Glutamatergic neuron (in vitro differentiated cells): Measurements from ENCODE around the gene SLC1A4. TPM values are rescaled to one million over a fixed set of nuclear protein-coding genes. Genes with fewer than 3 reads are reported as not detected.
"Not testable (repeated sequence)": the region's sequence is repeated elsewhere in the genome, so short reads cannot be mapped to it uniquely, and the experiment has no call there.

Experiments used
- DNase-seq: peaks from one replicate; pipeline ENCODE4 v3.0.0; 2022
- H3K27ac Mint-ChIP-seq: one replicate; pipeline ENCODE4 v1.8.0; 2020; ENCODE audit warnings: mild to moderate bottlenecking, mixed read lengths, inconsistent platforms; ENCODE audit not compliant: unreplicated experiment
- H3K27me3 Mint-ChIP-seq: one replicate; pipeline ENCODE4 v1.8.0; 2020; ENCODE audit warnings: mild to moderate bottlenecking, moderate library complexity, mixed read lengths, inconsistent platforms; ENCODE audit not compliant: unreplicated experiment
- H3K36me3 Mint-ChIP-seq: one replicate; pipeline ENCODE4 v1.8.0; 2020; ENCODE audit warnings: mild to moderate bottlenecking, mixed read lengths, inconsistent platforms; ENCODE audit not compliant: unreplicated experiment
- H3K4me1 Mint-ChIP-seq: one replicate; pipeline ENCODE4 v1.8.0; 2020; ENCODE audit warnings: mild to moderate bottlenecking, low read depth, mixed read lengths, inconsistent platforms; ENCODE audit not compliant: unreplicated experiment
- H3K4me3 Mint-ChIP-seq: one replicate; pipeline ENCODE4 v1.8.0; 2020; ENCODE audit warnings: mild to moderate bottlenecking, mixed read lengths, inconsistent platforms; ENCODE audit not compliant: unreplicated experiment
- H3K9me3 Mint-ChIP-seq: one replicate; pipeline ENCODE4 v1.8.0; 2020; ENCODE audit warnings: mild to moderate bottlenecking, moderate library complexity, mixed read lengths, inconsistent platforms; ENCODE audit not compliant: unreplicated experiment
- total RNA-seq: library from RNA; stranded (reverse); fragmentation: NEBNext Ultra II Directional; extraction: Animal tissue kit (Norgen Biotek cat#: 25700); gene quantifications from one replicate; pipeline ENCODE4 v1.2.1, GENCODE V29; 2021; ENCODE audit not compliant: unreplicated experiment
- TF ChIP-seq, protein P1 (sequence below): fragments of 200-600 bp; sonication (generic); IDR thresholded peaks from one replicate; pipeline ENCODE4 v1.5.0; 2021; ENCODE audit not compliant: partially characterized antibody, unreplicated experiment

SLC1A4 gene
- total RNA-seq, 1 donor from 2014 or later = 27.9 TPM

DNA sequence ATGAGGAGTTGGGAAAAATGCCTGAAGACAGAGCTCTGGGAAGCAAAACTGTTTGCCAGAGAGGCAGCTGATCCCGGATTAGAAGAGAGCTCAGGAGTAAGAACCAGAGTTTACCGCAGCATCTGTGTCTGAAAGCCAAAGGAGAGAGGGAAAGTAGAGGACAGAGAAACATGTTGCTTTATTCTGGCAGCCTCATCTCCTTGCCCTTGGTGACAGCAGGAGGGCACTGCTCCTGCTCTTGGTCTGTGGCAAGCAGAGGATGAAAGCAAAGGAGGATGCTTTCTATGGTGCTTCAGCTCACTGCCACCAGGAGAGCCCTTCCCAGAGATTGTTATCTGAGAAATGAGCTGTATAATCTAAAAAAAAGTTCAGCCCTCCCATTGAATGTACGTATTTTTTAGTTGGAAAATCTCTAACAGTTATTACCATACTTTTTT is 7.7 kb downstream of the SLC1A4 start:
- Mint-ChIP-seq H3K36me3 (no peaks in the 10 kb centered on the region), H3K4me3 (no peak overlapping the region), H3K27me3 (peaks cover 5% of the 10 kb centered on the region), H3K4me1 (no peaks in the 10 kb centered on the region), H3K9me3 (no peaks in the 10 kb centered on the region), H3K27ac (no peak overlapping the region)
- DNase-seq = no peak
- TF ChIP-seq, protein P1, sequence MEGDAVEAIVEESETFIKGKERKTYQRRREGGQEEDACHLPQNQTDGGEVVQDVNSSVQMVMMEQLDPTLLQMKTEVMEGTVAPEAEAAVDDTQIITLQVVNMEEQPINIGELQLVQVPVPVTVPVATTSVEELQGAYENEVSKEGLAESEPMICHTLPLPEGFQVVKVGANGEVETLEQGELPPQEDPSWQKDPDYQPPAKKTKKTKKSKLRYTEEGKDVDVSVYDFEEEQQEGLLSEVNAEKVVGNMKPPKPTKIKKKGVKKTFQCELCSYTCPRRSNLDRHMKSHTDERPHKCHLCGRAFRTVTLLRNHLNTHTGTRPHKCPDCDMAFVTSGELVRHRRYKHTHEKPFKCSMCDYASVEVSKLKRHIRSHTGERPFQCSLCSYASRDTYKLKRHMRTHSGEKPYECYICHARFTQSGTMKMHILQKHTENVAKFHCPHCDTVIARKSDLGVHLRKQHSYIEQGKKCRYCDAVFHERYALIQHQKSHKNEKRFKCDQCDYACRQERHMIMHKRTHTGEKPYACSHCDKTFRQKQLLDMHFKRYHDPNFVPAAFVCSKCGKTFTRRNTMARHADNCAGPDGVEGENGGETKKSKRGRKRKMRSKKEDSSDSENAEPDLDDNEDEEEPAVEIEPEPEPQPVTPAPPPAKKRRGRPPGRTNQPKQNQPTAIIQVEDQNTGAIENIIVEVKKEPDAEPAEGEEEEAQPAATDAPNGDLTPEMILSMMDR = no peak

DNA sequence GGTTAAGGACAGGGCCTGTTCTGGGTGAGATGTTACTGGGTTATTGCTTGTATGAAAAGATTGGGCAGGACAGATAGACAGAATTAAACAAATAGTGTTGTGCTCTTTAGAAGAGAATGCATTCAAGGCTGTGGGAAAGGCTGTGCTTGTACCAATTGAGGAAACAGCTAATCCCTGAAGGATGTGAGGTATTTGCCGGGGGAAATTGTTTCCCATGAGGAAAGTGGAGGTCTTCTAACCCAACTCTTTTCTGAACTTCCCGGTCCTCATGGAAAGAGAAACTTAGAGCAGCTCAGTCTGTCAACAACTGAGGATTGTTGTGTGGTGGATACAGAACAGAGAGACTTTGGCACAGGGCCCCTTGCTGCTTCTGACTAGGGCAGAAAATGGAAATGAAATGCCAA is 9.5 kb downstream of the SLC1A4 start:
- Mint-ChIP-seq H3K27ac (no peak overlapping the region), H3K36me3 (no peaks in the 10 kb centered on the region), H3K27me3 (no peaks in the 10 kb centered on the region), H3K9me3 (no peaks in the 10 kb centered on the region), H3K4me1 (no peaks in the 10 kb centered on the region), H3K4me3 (no peak overlapping the region)
- TF ChIP-seq, protein P1 = no peak
- no peak for DNase-seq

DNA sequence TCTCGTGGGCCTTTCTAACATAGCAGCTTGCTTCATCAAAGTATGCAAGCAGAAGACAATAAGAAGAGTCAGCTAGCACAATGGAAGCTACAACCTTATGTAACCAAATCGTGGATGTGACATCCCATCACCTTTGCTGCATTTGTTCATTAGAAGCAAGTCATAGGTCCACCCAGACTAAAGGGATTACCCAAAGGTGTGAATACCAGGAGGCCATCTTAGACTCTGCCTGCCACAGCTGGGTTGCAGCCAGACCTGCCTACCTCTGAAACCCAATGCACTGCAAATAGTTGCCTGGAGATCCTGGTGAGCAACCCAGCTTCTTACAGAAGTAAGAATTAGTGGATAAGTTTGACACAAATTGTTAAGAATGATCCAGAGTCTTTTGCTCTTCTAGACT is 10.6 kb downstream of the SLC1A4 start:
- TF ChIP-seq, protein P1 = no peak
- DNase-seq = no peak
- Mint-ChIP-seq H3K4me1 (no peaks in the 10 kb centered on the region), H3K36me3 (no peaks in the 10 kb centered on the region), H3K9me3 (no peaks in the 10 kb centered on the region), H3K27me3 (no peaks in the 10 kb centered on the region), H3K27ac (no peak overlapping the region), H3K4me3 (no peak overlapping the region)

DNA sequence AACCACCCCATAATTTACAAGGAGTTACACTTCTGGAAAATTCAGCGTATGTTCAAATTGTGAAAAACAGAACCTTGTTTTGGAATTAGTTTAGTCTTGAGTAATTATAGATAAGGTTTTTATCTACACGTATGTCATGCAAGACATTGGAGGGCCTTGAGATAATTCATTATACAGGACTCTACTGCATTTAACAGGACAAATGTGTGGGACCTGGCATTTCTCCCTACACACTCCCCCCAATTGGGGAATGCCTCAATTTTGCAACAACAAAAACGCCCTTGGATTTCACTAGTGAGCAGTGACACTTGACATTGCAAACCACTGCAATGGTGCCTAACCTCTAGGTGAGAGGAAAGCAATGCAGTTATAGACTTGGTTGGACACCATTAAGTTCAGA is 11.4 kb downstream of the SLC1A4 start:
- Mint-ChIP-seq H3K4me3 (no peak overlapping the region), H3K27ac (no peak overlapping the region), H3K27me3 (no peaks in the 10 kb centered on the region), H3K4me1 (no peaks in the 10 kb centered on the region), H3K36me3 (no peaks in the 10 kb centered on the region), H3K9me3 (no peaks in the 10 kb centered on the region)
- TF ChIP-seq, protein P1 = no peak
- no peak for DNase-seq

DNA sequence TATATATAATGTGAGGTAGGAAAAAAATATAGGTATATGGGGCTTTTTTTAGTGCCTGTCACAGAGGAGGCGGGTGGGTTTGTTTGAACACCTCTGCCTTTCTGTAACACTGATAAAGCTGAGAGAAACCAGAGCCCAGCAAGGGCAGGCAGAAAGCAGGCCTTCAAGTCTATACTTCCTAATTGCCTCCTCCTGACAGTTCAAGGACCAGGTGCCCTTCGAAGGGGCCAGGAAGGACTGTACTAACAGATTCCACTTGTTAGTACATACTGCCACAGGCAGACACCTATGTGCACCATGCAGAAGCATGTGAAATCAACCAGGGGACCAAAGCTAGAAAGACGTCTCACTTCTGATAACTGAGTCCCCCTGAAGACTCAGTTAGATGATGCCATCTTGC is 13.8 kb downstream of the SLC1A4 start:
- DNase-seq = no peak
- Mint-ChIP-seq H3K4me3 (no peak overlapping the region), H3K4me1 (no peaks in the 10 kb centered on the region), H3K36me3 (no peaks in the 10 kb centered on the region), H3K27me3 (no peaks in the 10 kb centered on the region), H3K27ac (no peak overlapping the region), H3K9me3 (peaks cover 2% of the 10 kb centered on the region)
- TF ChIP-seq, protein P1 = no peak

DNA sequence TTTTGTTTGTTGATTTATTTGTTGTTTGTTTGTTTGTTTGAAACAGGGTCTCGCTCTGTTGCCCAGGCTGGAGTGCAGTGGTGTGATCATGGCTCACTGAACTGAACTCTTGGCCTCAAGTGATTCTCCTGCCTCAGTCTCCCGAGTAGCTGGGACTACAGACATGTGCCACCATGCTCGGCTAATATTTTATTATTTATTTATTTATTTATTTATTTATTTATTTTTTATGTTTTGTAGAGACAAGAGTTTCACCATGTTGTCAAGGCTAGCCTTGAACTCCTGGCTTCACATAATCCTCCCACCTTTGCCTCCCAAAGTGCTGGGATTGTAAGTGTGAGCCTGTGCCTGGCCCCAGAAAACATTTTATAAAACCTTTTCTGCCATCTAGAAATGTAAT is 15.0 kb downstream of the SLC1A4 start:
- not testable (repeated sequence) for DNase-seq, H3K27me3 Mint-ChIP-seq, H3K27ac Mint-ChIP-seq, H3K36me3 Mint-ChIP-seq, H3K4me3 Mint-ChIP-seq, H3K4me1 Mint-ChIP-seq, H3K9me3 Mint-ChIP-seq
